K562 (cell line): ENCODE results near the gene IRF1. TPM values are rescaled to one million over a fixed set of nuclear protein-coding genes. Genes with fewer than 3 reads are reported as not detected.
A peak's percentile ranks its signal among the peaks of the same experiment; 100 is the strongest.

Experiments used
- ERF ChIP-seq: fragments of 450-650 bp; formaldehyde crosslinking; IDR thresholded peaks from 2 replicates; pipeline ENCODE4 v1.4.0; 2020; ENCODE audit warnings: mild to moderate bottlenecking, mixed read lengths
- GTF2B ChIP-seq: IDR thresholded peaks from 2 replicates; pipeline ENCODE4 v1.6.1; 2011; ENCODE audit not compliant: insufficient read length; ENCODE audit errors: extremely low read depth
- KDM4B ChIP-seq, 2 experiments: fragments of 450-650 bp in 1 of 2; sonication (generic) in 1 of 2; IDR thresholded peaks; 2 replicates each; pipeline ENCODE4 v1.6.1; 2016 to 2017; ENCODE audit warnings: borderline replicate concordance in 2 of 2, antibody characterized with exemption in 1 of 2, low read depth in 1 of 2, mild to moderate bottlenecking in 1 of 2
- NR2C2 ChIP-seq, 2 experiments: fragments of 200-800 bp in 1 of 2; sonication (Bioruptor generic) in 1 of 2; sonication (generic) in 1 of 2; formaldehyde crosslinking in 1 of 2; IDR thresholded peaks; 2 replicates each; pipeline versions ENCODE4 v1.6.1 to v1.8.0; 2016 to 2022; ENCODE audit warnings: mild to moderate bottlenecking in 1 of 2, missing compliant biosample characterization in 1 of 2, missing genetic modification characterization in 1 of 2, missing genetic modification reagents in 1 of 2
- RREB1 ChIP-seq: fragments of 250-450 bp; sonication (Bioruptor Pico); IDR thresholded peaks from 2 replicates; pipeline ENCODE4 v1.4.0; 2020
- ZNF444 ChIP-seq: fragments of 250-450 bp; sonication (Bioruptor Pico); IDR thresholded peaks from 2 replicates; pipeline ENCODE4 v1.4.0; 2020; ENCODE audit warnings: mild to moderate bottlenecking, moderate library complexity
- polyA plus RNA-seq, 8 experiments: library from polyadenylated mRNA; depleted of rRNA in 4 of 8; stranded (reverse) in 5 of 8; unstranded in 3 of 8; fragments of >200 nt; fragmentation: Nextera tagmentation in 2 of 8; fragmentation: Illumina TruSeq in 1 of 8; extraction: Ambion mirVana in 2 of 8; extraction: Trizol in 1 of 8; gene quantifications; 2 replicates each; pipeline versions ENCODE4 v1.2.1 to v1.2.3, GENCODE V29; 2011 to 2014; ENCODE audit warnings: inconsistent platforms in 1 of 8, missing spikeins in 1 of 8
- total RNA-seq, 7 experiments: library from RNA; depleted of rRNA in 6 of 7; stranded (reverse); fragments of >200 nt in 6 of 7; fragmentation: Illumina TruSeq in 2 of 7; extraction: Trizol in 2 of 7; gene quantifications; 2 replicates each; pipeline versions ENCODE4 v1.2.1 to v1.2.3, GENCODE V29; 2011 to 2021; ENCODE audit warnings: low replicate concordance in 1 of 7

IRF1 gene
- total and polyA plus RNA-seq, 9 of the 15 experiments (the other 6 are each of a cell fraction or from before 2014, with no cell fraction given) = 1.1 to 12.3 (median 5.9) TPM

DNA sequence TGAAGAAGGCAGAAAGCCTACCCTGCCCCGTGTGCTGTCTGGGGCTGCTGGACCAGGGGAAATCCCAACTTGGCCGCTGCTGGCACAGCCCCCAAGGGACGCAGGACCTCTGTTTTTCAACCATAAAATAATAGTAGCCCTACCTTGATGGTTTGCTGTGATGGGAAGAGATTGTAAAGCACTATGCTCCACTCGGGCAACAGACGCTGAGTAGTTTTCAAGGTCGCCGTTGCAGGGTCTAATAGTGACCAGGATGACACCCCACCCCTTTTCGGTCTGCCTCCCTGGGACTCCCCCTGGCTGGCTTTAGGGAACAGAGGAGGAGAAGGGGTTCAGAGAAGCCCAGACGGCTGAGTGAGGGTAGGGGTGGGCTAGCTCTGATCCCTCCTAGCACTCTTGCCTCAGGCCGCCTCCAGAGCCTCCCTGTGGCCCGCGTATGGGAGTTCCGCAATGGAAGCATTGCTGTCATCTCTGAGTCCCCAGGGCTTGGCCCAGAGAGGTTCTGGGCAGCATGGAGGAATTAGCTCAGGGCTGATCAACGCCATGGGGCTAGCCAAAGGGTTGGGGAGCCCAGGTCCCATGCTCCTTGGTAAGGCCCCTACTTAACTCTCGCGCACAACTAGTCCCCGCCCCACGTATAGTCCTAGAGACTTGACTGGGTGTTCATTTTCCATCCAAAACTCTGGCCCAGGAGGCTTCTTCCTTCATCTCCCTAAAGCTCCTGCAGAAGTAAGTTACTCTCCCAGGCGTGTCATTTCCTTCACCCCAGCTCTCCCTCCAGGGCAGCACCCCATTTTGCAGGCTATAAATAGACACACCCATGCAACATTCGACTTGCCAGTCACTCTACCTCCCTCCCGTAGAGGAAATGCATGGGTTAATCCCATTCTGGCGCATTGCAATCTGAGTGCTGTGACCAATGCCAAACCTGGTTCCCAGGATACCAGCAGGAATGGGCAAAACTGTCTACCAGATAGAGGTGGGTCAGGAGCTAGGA is 1.1 kb upstream of the IRF1 start (continued):
- TF ChIP-seq RREB1 (CRISPR knock-in tag) = no peak
- TF ChIP-seq KDM4B (IDR thresholded peaks at IDR 0.05; ENCODE audit: borderline replicate concordance in 2 of 2, low read depth in 1 of 2) = no peak
- 0 out of 2 replicates have a peak, but pooled peaks have one; percentile 38 for TF ChIP-seq NR2C2 (CRISPR knock-in tag; IDR thresholded peaks at IDR 0.05)
- no peak for TF ChIP-seq NR2C2 (tag; IDR thresholded peaks at IDR 0.05)
- TF ChIP-seq GTF2B = no peak
- TF ChIP-seq ZNF444 = no peak
- peak; percentile 58; the same call in 1 of the 2 replicates for TF ChIP-seq ERF
- TF ChIP-seq, all 486 proteins: peak for 8
